ENCODE data around the gene NUBP1. TPM values are rescaled to one million over a fixed set of nuclear protein-coding genes. Genes with fewer than 3 reads are reported as not detected.

The NUBP1 gene
- total and polyA plus RNA-seq, 9 of the 15 experiments (the other 6 are each of a cell fraction or from before 2014, with no cell fraction given) = 17.2 to 55.1 (median 35.6) TPM

DNA sequence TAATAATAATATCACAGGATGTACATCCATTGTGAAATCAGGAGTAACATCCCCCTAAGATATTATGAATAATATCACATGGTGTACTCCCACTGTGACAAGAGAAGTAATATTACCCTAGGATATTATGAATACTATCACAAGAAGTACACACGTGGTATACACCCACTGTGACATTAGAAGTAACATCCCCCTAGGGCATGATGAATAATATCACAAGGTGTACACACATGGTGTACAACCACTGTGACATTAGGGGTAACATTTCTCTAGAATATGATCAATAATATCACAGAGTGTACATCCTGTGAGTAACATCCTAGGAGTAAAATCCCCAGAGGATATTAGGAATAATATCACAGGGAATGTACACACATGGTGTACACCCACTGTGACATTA lies 43.9 kb upstream of the NUBP1 start:
- FAIRE-seq = no peak
- no peak for TF ChIP-seq ZNF780A (CRISPR knock-in tag; IDR thresholded peaks at IDR 0.05)
- TF ChIP-seq SPI1 (IDR thresholded peaks at IDR 0.05; ENCODE audit: borderline replicate concordance, low read depth, low read length) = no peak
- TF ChIP-seq U2AF1 (optimal IDR thresholded peaks at IDR 0.05; ENCODE audit: low read depth, low read length) = no peak
- no peak for TF ChIP-seq ZNF134 (CRISPR knock-in tag; conservative IDR thresholded peaks at IDR 0.05)
- TF ChIP-seq POLR2AphosphoS2 (IDR thresholded peaks at IDR 0.05; ENCODE audit: low read length) = no peak
- TF ChIP-seq FOS (IDR thresholded peaks at IDR 0.05; ENCODE audit: extremely low read depth, insufficient read length) = no peak
- TF ChIP-seq SP2 (IDR thresholded peaks at IDR 0.05; ENCODE audit: extremely low read depth, low read depth, low read length, poor library complexity, severe bottlenecking) = no peak
- no TSS peak for BruUV-seq (replicated peaks)
- 0% methylated on average over 1 of the region's 1 CpG for WGBS (ENCODE audit: insufficient coverage, low coverage, missing lambda C conversion rate)
- intact Hi-C loops (cut with micrococcal nuclease) = no loop called here
- DNase-seq (ENCODE audit: extremely low read depth in 1 of 4, low spot score in 3 of 4) = no peak
- Histone ChIP-seq H3K9me1 (ENCODE audit: control insufficient read depth, insufficient read depth, low read length) (no peaks in the 10 kb centered on the region), H3K79me2 (ENCODE audit: control insufficient read depth, insufficient read depth, low read length) (no peaks in the 10 kb centered on the region), H3K4me2 (ENCODE audit: insufficient read depth, low read length) (no peak overlapping the region), H3K4me3 (no peak overlapping the region), H3K4me1 (replicated peaks in 1 of 2; ENCODE audit: control insufficient read depth in 2 of 2, insufficient read depth in 2 of 2, low read length in 2 of 2) (no peaks in the 10 kb centered on the region), H3K27ac (ENCODE audit: extremely low read depth, low read depth, low read length) (no peak overlapping the region), H3K27me3 (ENCODE audit: control insufficient read depth in 2 of 2, insufficient read depth in 2 of 2, low read length in 2 of 2) (peaks cover 3 to 5% of the 10 kb centered on the region in 2 experiments; a peak in 3 of 5 replicates), H2AFZ (ENCODE audit: low read depth, low read length) (no peak overlapping the region), H4K20me1 (replicated peaks; ENCODE audit: control insufficient read depth, insufficient read depth, low read length) (no peaks in the 10 kb centered on the region), H3K9me3 (replicated peaks; ENCODE audit: control insufficient read depth, insufficient read depth, low read depth, low read length) (no peaks in the 10 kb centered on the region), H3K9ac (ENCODE audit: insufficient read depth in 1 of 2, low read depth in 2 of 2, low read length in 2 of 2) (no peak overlapping the region), H3K36me3 (ENCODE audit: control insufficient read depth, insufficient read depth, low read length) (no peaks in the 10 kb centered on the region)
- in situ Hi-C loops (cut with MboI) = no loop called here
- ChIA-PET POLR2A (no interaction called here), CTCF (ENCODE audit: low intra/inter-chr PET ratio) (no interaction called here)
- ATAC-seq = no peak

DNA sequence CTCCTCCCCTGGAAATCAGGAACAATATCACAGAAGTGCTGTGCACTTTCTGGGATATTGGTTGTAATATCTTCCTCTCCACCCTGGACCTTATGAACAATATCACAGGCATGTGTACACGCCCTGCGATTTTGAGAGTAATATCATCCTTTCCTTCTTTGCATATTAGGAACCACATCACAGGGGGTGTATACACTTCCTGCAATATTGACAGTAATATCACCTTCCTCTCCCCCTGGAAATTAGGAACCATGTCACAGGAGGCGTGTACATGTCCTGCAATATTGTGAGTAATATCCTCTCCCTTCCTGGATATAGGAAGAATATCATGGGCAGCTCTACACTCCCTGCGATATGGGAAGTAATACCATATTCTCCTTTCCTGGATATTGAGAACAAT lies 34.7 kb upstream of the NUBP1 start:
- intact Hi-C loops (cut with micrococcal nuclease) (no loop called here), in situ Hi-C loops (cut with MboI) (no loop called here)
- H4K20me1 ChIP-seq (replicated peaks; ENCODE audit: control insufficient read depth, insufficient read depth, low read length) = no peaks in the 10 kb centered on the region
- H3K4me1 ChIP-seq (replicated peaks in 1 of 2; ENCODE audit: control insufficient read depth in 2 of 2, insufficient read depth in 2 of 2, low read length in 2 of 2) = no peaks in the 10 kb centered on the region
- BruUV-seq (replicated peaks) = no TSS peak
- WGBS (ENCODE audit: insufficient coverage, low coverage, missing lambda C conversion rate) = 4% methylated on average over 4 of the region's 4 CpGs
- ChIA-PET CTCF (ENCODE audit: low intra/inter-chr PET ratio) (no interaction called here), POLR2A (no interaction called here)
- no peaks in the 10 kb centered on the region for H3K9me1 ChIP-seq (ENCODE audit: control insufficient read depth, insufficient read depth, low read length)
- H3K4me2 ChIP-seq (ENCODE audit: insufficient read depth, low read length) = no peak overlapping the region
- no peak for ATAC-seq
- no peak overlapping the region for H3K9ac ChIP-seq (ENCODE audit: insufficient read depth in 1 of 2, low read depth in 2 of 2, low read length in 2 of 2)
- no peak for FAIRE-seq
- no peak overlapping the region for H3K4me3 ChIP-seq
- H2AFZ ChIP-seq (ENCODE audit: low read depth, low read length) = no peak overlapping the region
- peaks cover 2% of the 10 kb centered on the region for H3K9me3 ChIP-seq (replicated peaks; ENCODE audit: control insufficient read depth, insufficient read depth, low read depth, low read length)
- H3K79me2 ChIP-seq (ENCODE audit: control insufficient read depth, insufficient read depth, low read length) = no peaks in the 10 kb centered on the region
- 0 out of 5 replicates have a peak, but pooled peaks cover 3 to 4% of the 10 kb centered on the region in 2 experiments for H3K27me3 ChIP-seq (ENCODE audit: control insufficient read depth in 2 of 2, insufficient read depth in 2 of 2, low read length in 2 of 2)
- no peaks in the 10 kb centered on the region for H3K36me3 ChIP-seq (ENCODE audit: control insufficient read depth, insufficient read depth, low read length)
- no peak overlapping the region for H3K27ac ChIP-seq (ENCODE audit: extremely low read depth, low read depth, low read length)
- DNase-seq (ENCODE audit: extremely low read depth in 1 of 4, low spot score in 3 of 4) = no peak
- TF ChIP-seq PHTF2 (CRISPR knock-in tag; IDR thresholded peaks at IDR 0.05) (no peak), PRPF4 (IDR thresholded peaks at IDR 0.05; ENCODE audit: insufficient read depth, low read depth, low read length, poor library complexity, severe bottlenecking) (no peak), MCM7 (IDR thresholded peaks at IDR 0.05) (no peak), PRMT5 (CRISPR knock-in tag; IDR thresholded peaks at IDR 0.05) (no peak), ZBTB1 (CRISPR knock-in tag; IDR thresholded peaks at IDR 0.05; ENCODE audit: borderline replicate concordance, low read depth) (no peak), RBM22 (IDR thresholded peaks at IDR 0.05; ENCODE audit: low read depth, low read length, poor library complexity, severe bottlenecking) (no peak)
- TF ChIP-seq, protein P1, sequence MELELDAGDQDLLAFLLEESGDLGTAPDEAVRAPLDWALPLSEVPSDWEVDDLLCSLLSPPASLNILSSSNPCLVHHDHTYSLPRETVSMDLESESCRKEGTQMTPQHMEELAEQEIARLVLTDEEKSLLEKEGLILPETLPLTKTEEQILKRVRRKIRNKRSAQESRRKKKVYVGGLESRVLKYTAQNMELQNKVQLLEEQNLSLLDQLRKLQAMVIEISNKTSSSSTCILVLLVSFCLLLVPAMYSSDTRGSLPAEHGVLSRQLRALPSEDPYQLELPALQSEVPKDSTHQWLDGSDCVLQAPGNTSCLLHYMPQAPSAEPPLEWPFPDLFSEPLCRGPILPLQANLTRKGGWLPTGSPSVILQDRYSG (tag; conservative IDR thresholded peaks at IDR 0.05; ENCODE audit: low read depth) = no peak

Measured in K562 (cell line).